Fibroblast of skin of back (primary cell): ENCODE measurements around the gene M1AP.
"Not testable (repeated sequence)": the region's sequence is repeated elsewhere in the genome, so short reads cannot be mapped to it uniquely, and the experiment has no call there.

Experiments
- DNase-seq: peaks from one replicate; pipeline ENCODE4 v3.0.0-alpha.2; 2013

M1AP gene

DNA sequence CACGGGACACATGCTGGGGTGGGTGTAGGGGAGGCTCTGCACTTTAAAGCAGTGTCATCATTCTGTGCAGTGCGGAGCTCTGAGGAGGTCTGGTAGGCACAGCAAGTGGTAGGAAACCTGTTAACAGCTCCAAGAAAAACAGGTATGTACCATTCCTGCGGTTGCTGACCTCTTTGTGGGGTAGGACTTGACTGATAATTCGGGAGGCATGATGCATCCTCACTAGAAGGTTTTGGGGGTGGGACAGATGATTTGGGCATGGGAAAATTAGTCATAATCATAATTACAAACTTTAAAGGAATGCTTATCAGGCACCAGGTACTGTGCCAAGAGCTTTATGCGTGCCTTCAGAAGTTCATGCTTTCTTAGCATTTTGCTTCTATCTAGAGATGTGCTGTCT, 83.9 kb downstream of the M1AP start:
- DNase-seq, result peak; percentile 88

GRCh38 chr2:74562126-74562775, 85.9 kb downstream of the M1AP start:
- no peak for DNase-seq

DNA sequence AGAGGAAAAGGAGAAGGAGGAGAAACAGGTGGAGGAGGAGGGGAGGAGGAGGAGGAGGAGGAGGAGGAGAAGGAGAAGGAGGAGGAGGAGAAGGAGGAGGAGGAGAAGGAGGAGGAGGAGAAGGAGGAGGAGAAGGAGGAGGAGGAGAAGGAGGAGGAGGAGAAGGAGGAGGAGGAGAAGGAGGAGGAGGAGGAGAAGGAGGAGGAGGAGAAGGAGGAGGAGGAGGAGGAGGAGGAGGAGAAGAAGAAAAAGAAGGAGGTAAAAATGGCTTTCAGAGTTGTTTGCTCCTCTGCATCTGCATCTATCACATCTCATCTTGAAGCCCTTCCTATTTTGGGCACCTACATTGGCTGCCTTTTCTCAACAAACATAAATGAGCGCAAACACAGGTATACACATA, 87.1 kb downstream of the M1AP start:
- not testable (repeated sequence) for DNase-seq

DNA sequence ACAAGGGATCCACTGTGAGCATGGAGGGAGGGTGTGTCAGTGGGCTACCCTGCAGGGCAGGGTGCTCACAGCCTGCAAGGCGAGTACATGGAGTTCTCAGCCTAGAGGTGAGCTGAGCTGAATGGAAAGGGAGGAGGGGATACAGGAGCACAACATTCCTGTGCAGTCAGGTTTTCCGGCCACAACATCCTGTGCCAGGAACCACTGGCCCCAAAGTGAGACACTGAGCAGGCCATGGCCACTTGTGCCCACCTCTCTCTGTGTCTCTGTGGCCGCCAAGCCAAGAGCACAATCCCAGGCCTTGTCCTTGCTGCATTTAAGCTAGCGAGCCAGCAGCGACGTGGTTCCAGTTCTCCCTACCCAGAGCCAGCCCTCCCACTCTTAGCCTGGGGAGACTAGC, 87.5 kb downstream of the M1AP start:
- DNase-seq, result no peak

DNA sequence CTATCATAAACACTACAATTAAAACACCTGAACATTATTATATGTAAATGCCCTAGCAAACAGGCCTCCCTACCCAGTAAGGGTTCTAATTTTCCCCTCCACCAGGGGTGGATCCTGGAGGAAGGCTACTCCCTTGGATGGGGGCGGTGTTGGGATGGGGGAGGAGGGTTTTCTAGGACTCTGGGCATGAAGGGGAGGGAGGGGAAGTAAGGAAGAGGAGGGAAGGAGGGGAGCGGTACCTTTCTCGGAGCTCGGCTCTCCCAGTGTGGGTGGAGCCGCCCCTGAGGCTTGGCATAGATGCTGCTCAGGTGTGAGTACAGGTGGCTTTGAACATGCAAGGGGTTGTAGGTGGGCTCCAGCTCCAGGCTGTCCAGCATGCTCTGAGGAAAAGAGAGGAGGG, 88.2 kb downstream of the M1AP start:
- no peak for DNase-seq

DNA sequence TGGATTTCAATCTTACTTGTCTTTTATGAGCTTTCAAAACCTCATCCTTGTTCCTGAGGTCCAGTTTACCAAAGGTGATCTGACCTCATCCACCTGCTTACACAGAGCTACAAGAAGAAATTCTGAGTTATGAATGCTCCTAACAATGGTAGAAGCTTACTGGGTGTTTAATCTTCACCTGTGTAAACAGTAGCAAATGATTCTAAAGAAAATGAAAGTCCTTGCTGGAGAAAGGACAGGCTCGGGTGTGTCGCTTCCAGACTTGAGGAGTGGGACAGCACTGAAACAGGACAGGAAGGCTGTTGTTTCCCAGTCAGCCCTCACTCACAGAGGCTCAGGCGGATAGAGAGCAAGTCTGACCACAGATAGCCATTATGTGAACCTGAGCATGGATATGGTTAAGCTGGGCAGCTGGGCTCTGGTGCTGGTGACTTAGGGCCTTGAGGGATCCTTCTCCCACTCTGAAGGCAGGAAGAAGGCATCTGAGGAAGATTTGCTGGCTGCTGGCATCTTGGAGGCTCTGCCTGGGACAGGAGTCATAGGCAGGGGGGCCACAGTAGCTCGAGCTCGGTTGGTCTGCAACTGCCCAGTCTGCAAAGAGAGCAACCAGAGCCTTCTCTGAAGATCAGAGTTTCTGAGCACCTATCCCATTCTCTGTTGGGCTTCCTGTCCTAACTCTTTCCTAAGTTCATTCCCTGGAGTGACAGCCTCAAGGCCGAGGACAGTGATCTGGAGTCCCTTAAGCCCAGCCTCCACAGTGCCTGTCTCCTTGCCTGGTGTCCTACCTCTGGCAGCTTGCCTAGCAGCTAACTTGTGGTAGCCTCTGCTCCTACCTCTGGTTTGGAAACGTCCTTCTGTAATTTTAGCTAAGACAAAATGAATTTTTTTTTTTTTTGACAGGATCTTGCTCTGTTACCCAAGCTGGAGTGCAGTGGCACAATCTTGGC, 89.6 kb downstream of the M1AP start:
- no peak for DNase-seq

DNA sequence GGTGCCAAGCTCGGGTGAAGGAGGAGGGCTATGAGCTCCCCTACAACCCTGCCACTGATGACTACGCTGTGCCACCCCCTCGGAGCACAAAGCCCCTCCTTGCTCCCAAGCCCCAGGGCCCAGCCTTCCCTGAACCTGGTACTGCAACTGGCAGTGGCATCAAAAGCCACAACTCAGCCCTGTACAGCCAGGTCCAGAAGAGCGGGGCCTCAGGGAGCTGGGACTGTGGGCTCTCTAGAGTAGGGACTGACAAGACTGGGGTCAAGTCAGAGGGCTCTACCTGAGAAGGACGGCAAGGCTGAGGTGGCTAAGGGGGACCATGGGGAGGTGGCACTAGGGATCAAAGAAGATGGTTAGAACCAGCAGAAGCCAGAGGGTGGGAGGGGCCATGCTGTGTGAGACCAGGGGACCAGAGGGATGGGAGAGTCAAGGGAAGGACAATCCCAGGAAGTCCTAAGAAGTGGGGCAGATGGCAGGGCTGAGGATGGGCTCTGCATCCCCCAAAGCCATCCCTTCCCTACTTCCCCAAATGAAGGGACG, 91.2 kb downstream of the M1AP start:
- DNase-seq, result no peak

DNA sequence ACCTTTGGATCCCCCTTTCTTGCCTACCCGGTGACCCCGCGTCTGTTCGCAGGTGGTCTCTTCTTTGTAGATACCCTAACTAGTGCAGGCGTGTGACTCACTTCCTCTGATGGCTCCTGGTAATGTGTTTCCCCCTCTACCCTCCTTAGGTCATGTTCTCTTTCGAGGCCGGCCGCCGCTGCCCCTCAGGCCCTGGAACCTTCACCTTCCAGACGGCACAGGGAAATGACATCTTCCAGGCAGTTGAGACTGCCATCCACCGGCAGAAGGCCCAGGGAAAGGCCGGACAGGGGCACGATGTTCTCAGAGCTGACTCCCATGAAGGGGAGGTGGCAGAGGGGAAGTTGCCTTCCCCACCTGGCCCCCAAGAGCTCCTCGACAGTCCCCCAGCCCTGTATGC, 92.0 kb downstream of the M1AP start:
- no peak for DNase-seq

GRCh38 chr2:74555610-74556103, 92.5 kb downstream of the M1AP start:
- no peak for DNase-seq

DNA sequence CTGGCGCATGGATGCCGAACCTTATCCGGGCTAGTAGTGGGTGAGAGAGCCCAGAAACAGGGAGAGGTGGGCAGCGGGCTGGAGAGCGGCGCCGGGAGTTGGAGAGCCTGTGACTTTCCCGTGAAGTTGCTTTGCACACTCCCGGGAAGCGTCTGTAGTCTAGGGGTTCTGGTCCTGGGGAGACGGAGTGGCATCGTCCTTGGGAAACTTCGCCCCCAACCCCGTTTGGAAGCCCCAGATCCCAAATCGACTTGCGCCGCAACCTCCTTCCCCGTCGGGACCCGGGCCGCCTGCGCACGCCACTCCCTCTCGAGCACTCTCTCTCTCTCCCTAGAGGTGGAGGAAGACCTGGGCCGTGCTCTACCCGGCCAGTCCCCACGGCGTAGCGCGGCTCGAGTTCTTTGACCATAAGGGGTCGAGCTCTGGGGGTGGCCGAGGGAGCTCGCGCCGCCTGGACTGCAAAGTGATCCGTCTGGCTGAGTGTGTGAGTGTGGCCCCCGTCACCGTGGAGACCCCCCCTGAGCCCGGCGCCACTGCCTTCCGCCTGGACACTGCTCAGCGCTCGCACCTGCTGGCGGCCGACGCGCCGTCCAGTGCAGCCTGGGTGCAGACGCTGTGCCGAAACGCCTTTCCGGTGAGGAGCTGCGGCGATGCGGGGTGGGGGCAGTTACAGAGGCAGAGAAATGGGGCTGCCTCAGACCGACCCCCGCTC, 93.2 kb downstream of the M1AP start:
- peak; percentile 41 for DNase-seq

- DNase-seq, result peak; percentile 93
Observed at GRCh38 chr2:74553892-74554819, 94.0 kb downstream of the M1AP start, which contains the start of the genes DOK1 and LOXL3. Gene DOK1 (plus strand): TSS chr2:74554720. CDS start chr2:74554755, 35 bp downstream. Gene LOXL3 (minus strand): TSS chr2:74553942. CDS start chr2:74552634, 1,308 bp downstream.

DNA sequence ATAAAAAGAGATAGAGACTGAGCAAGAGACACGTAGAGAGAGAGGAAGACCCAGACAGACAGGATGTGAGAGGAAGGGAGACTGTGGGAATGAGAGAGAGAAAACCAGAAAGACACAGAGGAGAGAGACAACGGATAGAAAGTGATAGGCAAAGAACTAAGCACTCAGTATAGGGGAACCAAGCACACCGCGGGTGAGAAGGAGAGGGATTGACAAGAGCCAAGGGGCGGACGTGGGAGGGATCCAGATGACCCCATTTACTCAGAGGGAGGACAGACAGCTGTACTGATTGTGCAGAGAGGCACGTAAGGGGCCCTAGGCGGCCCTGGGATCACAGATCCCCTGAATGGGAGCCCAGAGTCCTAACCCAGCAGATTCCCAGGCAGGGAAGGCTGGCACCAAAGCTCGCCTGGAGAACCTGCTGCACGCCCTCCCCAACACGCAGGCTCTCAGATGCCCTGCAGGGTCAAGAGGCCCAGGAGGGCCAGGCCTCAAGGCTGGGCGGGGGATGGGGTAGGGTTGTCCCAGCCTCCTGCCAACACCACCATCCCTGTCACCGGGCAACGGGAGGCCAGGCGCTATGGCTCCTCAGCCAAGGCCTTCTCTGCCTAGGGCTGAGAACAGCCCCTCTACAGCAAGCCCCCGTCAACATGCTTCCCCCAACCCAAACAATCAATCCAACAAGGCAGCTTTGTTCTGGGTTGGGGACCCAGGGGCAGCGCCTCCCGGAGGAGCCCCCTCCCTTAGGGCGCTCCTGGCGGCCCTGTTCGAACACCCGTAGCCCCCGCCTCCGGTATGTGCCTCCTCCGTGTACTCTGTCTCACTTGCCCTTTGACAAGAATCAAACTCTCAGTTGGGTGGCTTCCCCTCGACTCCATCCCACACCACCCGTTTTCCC, 95.0 kb downstream of the M1AP start:
- no peak for DNase-seq

DNA sequence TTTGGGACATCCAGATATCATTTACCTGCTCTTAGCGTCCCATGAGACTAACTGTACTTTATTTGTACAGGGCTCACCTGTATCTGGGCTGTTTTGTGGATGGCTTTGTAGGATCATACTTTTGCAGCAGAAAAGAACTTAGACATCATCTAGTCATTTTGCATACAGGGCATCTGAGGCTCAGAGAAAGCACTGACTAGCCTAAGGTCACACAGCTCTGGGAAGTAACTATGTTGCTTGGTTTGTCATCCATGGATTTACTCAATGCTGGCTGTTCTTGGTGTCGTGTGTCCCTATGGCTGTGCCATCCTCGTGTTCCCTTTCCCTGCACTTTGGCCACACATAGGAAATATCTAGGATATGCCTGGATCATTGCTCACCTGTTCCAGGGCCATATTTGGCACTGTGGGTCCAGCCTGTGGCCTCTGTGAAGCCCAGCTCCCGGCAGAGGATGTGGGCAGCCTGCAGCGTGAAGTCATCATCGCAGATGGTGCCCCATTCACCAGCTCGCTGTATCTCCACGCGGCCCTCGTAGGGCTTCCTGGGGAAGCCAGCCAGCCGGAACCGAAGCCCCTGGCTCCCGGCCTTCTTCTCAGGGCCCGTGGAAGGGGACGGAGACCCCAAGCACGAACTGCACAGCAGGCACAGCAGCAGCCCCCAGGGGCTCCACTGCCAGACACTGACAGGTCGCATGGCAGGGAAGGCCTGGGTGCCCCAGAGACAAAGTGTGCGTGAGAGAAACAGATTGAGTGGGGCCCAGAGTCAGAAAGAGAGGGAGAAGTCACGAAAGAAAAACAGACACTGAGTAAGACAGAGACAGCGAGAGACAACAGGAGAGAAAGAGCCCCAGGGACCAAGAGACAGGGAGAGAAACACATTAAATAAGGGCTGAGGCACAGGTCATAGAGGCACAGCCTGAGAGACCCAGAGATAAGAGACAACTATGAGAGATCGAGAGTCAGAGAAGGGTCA, 95.9 kb downstream of the M1AP start:
- no peak for DNase-seq

DNA sequence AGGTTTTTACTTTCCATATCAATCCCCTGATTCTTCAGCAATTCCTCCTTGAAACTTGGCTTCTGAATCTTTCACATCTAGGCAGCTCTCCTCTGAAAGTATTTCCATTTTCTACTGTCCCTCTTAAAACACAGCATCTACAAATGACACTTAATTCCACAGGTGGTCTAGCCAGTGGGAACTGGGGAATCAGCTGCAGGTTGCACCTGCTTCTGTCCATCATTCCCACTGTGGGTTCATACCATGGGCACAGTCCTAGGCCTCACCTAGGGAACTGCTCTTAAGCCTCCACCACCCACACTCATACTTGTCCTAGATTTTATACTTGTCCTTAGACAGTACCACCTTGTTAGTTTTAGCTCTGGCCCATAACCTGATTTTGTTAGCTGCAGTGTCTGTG, 96.6 kb downstream of the M1AP start:
- no peak for DNase-seq

DNA sequence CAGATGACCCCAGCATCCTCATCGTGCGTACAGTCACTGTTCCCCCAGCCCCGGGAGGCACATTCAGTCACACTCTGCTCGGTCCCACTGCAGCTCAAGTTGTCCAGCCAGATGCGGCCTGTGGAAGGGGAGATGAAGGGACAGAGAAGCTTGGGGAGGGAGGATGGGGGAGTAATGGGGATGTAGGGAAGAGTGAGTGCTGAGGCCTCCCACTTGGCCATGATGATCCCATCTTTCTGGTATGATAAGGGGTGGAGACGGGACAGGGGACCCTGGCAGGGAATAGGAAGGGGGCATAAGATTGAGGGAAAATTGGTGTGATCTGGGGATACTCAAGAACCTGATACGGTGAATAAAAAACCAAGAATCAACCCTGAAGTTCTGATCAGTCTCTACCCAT, 97.9 kb downstream of the M1AP start:
- peak; percentile 40 for DNase-seq

DNA sequence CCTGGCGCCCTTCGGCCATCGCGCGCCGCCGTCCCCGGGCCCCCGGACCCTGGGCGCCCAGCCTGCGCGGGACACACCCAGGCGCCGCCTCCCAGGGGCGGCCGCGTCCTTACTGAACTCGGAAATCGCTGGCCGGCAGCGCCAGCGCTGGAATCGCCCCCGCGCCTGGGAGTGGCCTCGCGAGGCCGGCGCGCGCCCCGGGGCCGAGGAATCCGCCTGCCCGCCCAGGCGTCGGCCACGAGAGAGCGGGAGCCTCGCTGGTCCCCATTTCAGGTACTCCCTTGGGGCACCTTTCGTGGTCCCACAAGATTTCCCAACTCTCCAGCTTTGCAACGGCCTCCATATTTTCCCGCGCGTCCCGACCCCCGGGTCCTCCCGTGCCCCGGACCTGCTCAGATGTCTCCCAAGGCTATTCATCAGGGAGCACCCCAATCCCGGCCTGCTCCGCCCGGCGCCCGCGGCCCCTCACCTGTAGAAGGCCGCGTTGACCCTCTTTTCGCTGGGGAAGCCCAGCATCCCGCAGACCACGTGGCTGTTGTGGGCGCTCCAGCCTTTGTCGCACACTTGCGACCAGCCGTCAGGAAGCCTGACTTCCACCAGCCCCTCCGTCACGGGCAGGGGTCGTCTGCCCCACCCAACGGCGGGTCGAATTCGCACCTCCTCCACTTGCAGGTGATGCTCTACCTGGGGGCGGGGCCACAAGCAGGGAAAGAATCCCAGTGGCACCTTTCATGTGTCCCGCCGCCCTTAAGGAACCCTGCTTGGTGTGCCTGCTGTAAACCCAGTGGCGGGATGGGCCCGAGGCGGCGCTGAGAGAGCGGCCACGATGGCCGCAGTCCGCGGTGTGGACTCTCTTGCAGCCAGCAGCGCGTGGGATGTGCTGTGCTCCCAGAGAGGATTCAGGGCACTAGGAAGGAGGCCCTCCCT, 99.0 kb downstream of the M1AP start:
- DNase-seq, result peak; percentile 61

- DNase-seq, result no peak
Observed at GRCh38 chr2:74548285-74548899, 99.7 kb downstream of the M1AP start.

DNA sequence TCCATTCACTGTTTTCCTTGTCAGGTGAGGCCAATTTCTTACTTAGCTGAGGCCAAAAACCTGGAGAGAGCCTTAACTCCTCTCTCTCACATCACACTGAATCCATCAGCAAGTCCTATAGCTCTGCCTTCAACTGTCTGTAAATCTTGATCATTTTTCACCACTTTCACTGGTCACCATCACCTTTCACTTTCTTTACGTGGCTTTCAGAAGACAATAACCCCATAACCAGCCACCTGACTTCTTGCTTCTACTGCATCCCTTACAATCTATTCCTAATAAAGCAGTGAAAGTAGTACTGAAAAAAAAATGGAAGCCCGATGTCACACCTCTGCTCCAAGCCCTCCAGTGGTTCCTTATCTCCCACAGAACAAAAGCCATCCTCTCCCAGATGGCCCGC, 102.1 kb downstream of the M1AP start:
- DNase-seq, result no peak
